Stimulated activated CD8-positive, alpha-beta memory T cell treated with anti-CD3 and anti-CD28 coated beads, Interleukin-12 subunit alpha, Interleukin-12 subunit beta, amount 100 ng/mL, for 24 hours (primary cell): Measurements from ENCODE around the gene VSIG10L.

Source experiments
- DNase-seq: peaks from one replicate; pipeline ENCODE4 v3.0.0-alpha.2; 2020; ENCODE audit errors: extremely low read depth

VSIG10L gene

DNA sequence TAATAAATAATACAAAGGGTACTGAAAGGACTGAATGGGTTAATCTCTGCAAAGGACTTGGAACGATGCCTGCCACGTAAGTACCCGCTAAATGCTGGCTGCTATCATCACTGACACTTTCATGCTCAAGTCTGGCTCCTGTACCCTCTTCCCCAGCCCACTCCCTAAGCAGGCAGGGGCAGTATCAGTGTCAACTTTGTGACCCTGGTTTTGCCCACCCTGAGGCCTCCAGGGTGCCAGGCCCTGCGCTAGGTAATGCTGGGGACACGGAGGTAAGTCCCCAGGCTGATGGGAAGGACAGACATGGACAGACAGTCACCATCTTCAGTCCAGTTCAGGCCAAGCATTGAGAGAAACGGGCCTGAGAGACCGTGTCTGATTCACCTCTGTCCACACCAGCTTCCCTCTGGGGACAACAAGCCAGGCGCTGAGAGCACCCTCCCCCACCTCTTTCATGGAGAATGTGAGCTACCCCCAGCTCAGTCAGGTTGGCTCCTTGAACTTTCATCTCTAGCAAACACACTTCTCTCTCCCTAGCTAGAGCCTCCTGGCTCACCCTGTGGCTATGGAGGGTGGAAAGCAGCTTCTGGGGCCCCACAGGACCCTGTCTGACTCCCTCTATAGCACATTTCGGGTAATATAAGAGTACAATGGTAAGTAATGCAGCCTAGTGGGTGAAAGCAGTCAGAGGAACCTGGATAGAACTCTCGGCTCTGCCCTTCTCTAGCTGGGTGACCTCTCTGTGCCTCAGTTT is 23.4 kb upstream of the VSIG10L start:
- DNase-seq, result no peak

DNA sequence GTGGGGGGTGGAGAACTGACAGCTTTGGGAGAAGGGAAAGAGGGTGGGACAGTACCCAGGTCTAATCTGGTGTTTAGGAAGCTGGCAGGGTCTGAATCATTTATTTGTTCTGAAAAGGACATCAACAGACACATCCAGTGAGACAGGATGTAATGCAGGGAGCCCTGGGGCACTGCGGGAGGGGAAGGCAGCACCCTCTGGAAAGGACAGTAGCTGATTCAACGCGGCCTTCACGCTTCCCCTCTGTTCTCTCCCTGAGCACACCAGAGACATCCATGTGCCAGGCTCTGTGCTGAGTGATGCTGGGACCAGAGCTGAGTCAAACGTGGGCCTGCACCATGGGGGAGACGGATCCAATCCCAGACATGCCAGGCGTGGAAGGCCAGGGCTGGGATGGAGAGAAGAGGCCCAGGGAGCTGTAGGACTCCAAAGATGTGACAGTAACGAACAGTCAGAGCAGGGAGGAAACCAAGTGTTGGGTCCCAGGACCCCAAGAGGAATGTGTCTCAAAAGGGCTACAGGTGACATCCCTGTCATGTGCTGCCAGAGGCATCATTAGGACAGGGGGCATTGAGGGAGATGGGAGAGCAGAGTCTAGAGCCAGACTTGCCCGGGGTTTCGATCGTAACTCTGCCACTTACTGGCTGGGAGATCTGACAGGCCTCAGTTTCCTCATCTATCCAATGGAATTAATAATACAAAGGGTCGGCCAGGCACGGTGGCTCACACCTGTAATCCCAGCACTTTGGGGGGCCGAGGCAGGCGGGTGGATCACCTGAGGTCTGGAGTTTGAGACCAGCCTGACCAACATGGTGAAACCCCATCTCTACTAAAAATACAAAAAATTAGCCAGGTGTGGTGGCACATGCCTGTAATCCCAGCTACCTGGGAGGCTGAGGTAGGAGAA is 22.5 kb upstream of the VSIG10L start:
- DNase-seq, result no peak

DNA sequence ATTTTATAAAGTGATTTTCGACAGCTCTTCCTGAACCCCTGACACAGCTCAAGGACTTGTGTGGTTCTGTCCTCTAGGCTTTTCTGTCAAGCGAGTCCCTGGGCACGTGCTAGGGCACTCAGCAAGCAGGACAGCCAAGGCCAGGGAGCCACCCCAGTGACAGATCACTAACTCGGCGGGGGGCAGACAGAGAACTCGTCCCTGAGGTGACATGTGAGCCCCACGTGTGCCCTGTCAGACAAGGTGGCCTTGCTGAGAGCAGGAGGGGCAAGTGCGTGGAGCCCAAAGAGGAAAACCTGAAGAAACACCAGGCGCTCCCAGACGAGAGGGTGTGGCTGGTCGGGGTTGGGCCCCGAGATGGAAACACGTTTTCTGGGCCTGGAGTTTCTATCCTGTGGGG is 19.3 kb upstream of the VSIG10L start:
- DNase-seq, result no peak

DNA sequence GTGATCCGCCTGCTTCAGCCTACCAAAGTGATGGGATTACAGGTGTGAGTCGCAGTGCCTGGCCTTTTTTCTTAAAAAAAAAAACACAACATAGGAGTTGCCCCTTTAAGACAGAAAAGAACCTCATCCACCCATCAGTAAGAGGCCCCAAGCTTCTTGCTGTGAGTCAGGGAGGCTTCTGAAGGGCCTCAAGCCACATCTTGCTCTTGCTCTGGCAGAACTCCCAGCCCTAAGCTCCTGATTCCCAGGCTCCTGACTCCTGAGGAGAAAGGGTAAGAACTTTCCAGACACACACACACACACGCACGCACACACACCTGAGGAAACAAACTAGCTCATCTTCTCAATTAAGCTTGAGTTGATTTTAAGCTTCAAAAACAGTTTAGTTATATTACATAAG is 17.4 kb upstream of the VSIG10L start:
- DNase-seq, result no peak

DNA sequence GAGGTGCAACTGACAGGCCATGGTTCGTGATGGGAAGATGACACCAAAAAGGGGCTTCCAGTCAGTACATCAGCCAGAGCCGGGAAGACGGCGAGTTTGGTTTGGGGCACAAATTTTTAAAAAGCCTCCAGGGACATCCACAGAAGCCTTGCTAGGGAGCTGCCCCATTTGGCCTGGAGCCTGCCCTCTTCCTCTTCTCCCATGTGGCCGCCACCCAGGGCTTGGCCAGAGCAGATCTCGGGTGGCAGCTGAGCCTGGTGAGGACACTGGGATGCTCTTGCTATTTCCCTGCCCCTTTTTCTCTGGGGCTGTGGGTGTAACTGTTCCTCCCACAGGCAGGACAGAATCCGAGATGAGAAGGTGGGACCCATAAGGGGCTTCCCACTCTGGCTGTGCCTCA is 16.0 kb upstream of the VSIG10L start:
- DNase-seq, result no peak

DNA sequence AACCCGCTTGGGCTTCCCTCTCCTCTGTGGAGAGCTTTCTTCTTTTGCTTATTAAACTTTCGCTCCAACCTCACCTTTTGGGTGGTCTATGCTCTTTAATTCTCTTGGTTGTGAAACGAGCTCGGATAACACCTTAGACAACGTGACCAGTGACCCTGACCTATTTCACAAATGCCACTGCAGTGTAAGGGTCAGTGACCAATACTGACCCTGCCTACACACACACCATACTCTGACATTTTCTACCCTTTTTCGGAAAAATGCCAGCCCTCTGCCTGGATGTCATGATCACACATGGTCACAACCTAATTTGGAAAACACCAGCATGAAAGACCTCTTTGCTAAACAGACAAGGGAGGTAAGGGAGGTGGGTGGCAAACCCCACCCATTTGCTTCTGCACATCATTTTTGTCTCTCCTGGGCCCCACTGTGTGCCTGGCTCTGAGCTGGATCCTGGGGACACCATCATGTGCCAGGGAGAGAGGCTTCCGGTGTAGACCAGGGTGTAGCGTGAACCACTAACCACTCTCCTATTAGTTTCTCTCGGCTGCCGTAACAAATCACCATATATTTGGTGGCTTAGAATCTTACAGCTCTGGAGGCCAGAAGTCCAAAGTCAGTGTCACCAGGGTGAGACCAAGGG is 14.3 kb upstream of the VSIG10L start:
- DNase-seq, result no peak

DNA sequence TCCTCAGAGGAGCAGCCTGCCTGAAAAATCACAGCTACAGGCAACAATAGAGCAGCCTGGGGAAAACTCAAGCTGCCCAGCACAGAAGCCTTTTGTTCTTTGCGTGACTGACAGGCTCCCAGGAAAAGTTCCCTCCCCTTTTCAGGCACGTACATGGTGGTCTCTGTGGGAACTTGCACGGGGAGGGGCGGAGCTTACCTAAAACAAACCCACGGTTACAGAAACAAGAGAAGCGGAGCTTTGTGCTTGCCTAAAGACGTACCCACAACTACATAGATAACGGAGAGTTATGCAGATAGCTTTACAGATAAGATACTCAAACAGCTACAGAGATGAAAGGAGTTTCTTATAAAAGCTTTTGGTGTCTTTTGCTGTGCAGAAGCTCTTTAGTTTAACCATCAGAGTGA is 12.8 kb upstream of the VSIG10L start:
- DNase-seq, result no peak

DNA sequence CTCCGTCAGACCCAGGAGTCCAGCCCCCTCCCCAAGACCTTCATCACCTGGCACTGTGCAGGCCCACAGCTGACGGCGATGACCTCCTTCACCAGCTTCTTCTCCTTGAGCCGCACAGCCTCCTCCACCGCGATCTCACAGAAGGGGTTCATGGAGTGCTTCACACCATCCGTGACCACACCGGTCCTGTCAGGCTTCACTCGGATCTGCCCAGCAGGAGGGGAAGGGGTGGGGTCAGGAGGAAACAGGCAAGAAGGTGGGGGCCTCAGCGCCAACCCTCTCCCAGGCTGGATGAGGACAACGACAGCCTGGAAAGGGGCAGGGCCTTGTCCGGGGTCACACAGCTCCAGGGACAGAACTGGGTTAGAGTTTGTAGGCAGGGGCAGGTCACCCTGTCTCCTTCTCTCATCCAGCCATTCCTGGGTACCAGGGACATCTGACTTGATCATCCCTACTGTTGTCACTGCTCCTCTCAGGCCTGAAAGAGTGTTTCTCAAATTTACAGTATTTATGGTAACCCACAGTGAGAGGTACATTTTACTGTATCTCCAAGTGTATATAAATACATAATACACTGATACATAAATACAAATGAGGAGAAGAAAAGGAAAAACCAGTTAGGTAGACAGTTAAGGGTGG is 12.3 kb upstream of the VSIG10L start:
- DNase-seq, result no peak

DNA sequence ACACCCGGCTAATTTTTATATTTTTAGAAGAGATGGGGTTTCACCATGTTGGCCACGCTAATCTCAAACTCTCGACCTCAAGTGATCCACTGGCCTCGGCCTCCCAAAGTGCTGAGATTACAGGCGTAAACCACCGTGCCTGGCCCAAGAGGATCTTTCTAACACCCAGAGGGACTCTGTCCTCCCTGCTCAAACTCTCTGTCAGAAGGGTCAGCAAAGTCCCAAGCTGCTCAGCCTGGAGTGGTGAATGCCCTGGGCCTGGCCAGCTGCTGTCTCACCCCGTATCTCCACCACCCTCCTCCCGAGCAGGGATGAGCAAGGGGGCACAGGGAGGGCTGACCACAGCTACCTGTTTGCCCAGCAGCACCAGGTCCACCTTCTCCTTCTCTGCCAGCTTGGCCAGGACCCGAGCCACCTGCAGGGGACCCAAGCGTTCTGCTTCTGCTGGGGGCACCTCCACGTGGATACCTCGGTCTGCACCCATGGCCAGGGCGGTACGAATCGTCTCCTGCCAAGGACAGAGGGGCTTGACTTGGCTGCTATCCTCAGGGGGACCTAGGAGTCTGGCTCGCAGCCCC is 10.9 kb upstream of the VSIG10L start:
- DNase-seq, result no peak

DNA sequence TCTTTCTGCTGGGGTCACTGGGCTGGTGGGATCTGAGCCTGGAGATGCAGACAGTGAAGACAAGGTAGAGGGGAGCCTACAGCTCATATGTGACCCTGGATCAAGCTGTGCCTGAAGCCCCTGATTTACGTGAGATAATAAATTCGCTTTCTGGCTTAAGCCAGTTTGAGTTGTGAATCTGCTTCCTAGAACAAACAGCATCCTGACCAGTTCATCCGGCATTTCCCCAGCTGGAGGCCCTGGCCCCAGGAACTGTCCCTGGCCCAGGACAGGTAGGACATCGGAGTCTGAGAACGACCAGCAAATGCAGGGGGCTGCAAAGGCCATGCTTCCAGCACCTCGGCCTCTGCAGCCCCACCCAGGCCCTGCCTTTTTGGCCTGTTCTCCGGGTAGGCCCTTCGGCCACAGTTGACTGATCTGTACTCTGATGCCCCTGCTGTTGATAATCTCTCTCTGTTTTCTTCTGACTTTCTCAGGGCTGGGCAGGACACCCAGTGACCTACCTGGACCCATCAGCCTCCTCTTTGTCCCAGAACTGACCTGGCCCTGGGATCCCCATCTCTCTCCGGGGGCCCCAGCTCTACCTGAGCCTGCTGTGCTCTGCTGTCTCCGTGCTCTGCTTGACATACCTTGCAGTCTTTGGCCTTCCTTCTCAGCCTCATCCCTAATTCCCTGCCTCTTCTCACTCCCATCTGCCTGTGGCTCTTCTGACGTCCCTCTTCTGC is 9.5 kb upstream of the VSIG10L start:
- no peak for DNase-seq

DNA sequence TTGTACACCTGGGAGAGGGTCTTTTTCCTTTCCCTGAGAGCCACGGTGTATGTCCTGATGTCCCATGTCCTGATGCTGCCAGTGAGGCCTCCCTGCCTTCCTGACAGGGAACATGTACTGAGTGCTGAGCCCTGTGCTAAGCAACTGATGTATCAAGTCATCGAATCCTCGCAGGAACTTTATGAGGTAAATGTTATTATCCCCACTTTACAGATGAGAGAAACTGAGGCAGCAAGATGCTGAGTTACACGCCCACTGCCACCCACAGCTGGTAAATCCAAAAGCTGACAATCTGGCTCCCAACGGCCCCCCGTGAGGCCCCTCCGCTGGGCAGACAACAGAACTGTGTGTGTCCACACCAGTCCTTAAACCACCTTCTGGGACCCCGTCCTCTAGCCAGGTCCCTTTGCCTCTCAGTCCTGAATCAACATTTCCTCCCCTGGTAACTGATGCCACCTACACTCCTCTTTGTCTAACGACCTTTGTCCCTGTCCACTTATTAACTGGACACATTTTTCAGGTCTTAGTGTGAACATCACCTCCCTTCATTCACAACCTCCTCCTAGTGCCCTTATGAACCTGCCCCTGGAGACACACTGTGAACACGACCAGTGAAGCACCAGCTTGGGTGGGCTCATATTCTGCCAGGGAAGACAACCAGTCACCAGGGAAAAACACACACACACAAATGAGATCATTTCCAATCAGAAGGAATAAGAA is 5.4 kb upstream of the VSIG10L start:
- DNase-seq, result no peak

DNA sequence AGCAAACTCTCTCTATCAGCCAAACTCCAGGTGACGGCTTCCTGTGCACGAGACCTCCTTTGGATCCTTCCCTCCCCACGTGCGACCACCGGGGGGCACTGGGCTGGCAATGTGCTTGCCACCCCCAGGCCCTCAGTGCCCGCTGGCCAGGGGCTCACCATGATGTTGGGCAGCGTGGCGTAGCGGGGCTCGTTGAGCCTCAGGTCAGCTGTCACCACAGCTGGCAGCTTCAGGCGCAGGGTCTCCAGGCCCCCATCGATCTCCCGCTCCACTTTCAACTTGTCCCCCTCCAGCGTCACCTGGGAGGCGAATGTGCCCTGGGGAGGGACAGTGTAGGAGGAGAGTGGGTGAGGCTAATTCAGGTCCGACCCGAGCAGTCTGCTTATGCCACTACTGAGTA is 4.8 kb upstream of the VSIG10L start:
- no peak for DNase-seq

DNA sequence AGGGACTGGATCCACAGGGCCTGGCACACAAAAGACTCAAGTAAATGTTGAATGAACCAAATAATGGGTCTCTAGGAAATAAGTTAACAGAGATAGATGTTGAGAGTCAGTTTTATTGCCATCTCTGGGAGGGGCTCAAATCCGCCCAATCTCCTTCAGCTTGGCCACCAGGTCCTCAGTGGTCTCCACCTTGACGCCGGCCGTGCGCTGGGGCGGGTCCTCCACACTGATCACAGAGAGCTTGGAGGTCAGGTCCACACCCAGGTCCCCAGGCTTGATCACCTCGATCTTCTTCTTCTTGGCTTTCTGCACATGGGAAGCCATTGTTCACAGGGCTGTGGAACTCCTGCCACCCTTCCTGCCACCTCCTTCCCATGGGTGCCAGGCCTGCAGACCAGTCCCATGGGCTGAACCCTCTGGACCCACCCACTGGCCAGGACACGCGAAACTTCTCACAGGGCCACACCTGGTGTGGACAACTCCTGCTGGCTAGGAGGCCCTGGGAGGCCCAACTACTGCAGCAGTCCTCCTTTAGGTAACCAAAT is 3.2 kb upstream of the VSIG10L start:
- no peak for DNase-seq

DNA sequence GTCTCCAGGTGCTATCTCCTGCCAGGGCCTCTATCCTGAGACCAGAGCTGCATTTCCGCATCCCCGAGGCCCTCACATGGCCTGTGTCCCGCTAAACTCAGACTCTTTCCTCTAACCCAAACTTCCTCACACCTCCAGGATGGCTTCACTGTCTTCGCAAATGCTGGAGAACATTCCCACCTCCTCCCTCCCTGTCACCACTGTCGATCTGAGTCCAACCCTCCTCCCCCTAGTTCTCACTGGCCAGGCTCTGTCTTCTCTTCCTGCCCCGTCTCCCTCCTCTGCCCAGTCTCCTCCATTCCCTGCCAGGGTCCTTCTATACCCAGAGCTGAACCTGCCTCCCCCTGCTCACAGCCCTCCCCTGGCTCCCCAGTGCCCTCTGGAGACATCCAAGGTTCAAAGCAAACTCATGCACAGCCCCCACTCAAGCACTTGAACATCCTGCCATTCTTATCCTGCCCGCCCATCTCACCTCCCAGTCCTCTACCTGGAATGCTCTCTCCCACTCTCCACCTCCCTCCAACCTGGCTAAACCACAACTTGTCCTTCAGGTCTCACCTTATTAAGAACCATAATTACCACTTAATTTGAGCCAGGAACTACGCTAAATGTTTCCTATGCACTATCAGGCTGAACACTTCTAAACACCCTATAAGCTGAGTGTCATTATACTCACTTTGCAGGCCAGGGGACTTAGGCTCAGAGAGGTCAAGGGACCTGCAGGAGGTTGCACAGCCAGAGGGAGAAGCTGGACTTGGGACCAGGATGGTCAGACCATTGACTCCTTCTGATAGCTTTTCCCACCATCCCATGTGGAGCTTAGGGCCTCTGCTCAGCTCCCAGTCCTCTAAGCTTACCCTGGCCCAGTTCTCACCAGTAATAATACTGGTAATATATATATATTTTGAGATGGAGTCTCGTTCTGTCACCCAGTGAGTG is 961 bp upstream of the VSIG10L start:
- DNase-seq, result no peak

DNA sequence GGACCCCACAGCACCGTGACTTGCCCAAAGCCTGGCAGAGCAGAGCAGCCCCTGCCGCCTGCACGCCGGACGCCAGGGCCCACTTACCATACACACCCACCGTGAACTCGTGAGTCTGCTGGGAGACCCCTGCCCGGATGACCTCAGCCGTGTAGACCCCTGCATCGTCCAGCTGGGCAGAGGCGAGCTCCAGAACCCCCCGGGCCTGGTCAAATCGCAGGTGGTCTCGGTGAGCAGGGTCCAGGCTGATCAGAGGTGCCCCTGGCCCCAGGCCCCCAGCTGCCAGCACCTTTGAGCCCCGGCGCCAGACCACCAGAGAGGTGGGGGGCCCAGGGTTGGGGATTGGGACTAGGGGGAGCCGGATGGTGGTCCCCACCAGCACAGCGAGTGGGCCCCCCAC is 873 bp downstream of the VSIG10L start:
- DNase-seq, result no peak

DNA sequence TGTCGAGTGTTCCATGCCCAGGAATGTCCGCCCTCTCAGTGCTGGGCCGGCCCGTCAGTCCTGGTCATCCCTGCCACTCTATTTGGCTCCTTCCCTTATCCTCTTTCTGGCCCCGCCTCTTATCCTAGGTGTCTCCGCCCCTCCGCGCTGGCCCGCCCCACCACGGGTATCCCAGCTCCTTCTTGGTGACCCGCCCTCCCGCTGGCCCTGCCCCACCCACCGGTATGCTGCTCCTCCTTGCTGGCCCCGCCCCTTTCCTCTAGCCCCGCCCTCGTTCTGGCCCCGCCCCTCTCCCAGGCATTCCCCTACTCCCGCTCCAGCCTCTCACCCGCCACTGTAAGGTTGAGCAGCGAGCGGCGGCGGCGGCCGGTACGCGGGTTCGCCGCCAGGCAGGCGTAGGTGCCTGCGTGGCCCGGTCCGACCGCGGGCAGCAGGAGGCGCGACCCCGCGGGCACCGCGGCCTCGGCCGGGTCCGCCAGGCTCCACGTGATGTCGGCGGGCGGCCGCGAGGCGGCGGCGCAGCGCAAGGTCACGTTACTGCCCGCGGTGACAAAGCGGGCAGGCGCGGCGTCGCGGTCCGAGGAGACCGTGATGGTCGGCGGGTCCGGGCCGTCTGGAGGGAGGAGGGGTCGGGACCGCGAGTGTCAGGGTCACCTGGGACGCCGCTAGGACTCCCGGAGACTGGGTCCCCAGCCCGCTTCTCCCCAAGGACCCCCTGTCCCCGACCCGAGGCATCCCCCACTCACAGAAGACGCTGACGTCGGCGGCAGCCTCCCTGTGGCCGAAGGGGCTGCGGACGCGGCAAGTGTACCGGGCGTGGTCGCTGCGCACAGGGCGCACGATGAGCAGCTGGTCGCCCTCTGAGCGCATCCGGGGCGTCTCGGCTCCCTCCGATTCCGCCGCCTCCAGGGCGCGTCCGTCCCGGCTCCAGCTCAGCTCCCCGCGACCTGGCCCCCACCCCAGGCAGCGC is 2.0 kb downstream of the VSIG10L start:
- peak; percentile 93 for DNase-seq

DNA sequence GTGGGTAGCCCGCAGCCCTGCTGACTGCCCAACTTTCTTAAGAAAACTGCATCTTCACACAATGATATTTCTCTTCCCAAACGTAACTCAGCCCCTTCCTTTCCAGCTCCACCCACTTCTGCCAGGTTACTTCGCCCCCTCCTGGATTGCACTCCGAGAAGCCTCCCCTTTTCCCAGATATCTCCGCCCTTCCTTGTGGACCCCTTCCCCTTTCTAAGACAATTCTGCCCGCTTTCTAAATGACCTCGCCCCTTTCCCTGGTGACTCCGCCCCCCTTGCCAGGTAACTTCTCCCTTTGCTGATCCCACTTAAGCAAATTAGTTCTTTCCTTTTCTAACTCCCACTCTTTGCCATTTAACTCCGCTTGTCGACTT is 2.6 kb downstream of the VSIG10L start:
- DNase-seq, result no peak
